Measurements from ENCODE around the gene DAAM2. TPM values are rescaled to one million over a fixed set of nuclear protein-coding genes. Genes with fewer than 3 reads are reported as not detected.
A peak's percentile ranks its signal among the peaks of the same experiment; 100 is the strongest.

Gene DAAM2
- total and polyA plus RNA-seq, 2 experiments from 2014 or later: 3.4 to 8.5 TPM

DNA sequence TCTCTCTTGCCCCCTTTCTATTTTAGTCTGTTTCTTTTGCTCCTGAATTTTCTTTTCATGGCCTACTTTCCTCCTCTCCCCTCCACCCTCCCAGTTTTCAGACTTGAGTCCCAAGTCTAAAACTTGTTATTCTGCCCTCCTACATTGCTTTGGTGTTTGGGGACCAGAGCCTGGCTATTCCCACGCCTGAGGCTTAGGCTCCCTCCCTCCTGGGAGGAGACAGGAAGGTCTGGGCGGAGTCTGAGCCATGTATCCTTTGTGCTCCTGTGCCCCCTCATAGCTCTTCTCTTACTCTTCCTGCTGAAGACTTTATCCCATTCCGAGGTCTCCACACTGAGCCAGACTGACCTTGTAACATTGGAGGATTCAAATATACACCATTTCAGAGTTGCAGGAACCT is 69.5 kb downstream of the DAAM2 start:
- Histone ChIP-seq H3K27ac (no peak overlapping the region), H3K9me3 (ENCODE audit: low read depth) (no peaks in the 10 kb centered on the region), H3K27me3 (no peaks in the 10 kb centered on the region), H3K4me3 (no peak overlapping the region), H3K36me3 (no peaks in the 10 kb centered on the region), H3K4me1 (ENCODE audit: low read depth) (no peaks in the 10 kb centered on the region)
- DNase-seq (ENCODE audit: low read depth in 1 of 2, low spot score in 1 of 2): no peak
- no peak for TF ChIP-seq CTCF (IDR thresholded peaks at IDR 0.05; ENCODE audit: low read depth, low read length)

DNA sequence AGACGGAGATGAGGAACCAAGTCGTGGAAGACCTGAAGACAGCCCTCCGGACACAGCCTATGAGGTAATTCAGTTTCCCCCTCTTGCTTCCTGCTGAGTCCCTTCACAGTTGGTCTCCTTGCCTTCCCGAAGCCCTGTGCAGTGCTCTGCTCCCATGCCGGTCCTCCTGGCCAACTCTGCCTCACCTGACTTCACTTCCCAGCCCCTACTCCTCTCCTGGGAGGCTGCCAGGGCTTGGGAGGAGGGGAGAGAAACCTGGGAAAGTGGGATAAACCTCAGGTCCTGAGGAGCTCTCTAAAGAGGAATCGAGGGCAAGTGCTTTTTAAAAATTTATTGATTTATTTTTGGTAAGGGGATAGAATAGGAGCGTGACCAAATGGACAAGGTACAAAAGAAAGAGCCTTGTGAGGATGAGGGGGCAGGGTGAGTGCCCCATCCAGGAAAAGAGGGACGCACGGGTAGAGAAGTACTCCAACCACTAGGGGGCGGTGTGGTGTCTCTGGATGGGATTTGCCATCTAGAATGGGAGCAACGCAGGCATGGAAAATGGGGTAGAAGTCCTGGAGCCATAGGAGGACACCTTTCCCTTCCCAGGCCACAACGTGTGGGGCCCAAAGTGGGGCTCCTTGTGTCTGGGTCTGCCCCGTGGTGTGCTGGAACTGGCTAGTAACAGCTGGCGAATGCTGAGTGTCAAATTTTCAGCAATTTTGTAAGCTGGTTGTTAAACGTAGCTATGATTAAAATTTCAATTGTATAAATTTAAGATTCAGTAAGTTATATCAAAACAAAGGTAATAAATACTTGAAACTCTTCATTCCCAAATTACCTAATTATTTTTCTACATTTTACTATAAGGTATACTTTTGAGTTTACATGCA is 73.1 kb downstream of the DAAM2 start:
- TF ChIP-seq CTCF (IDR thresholded peaks at IDR 0.05; ENCODE audit: low read depth, low read length): peak; percentile 82
- no peaks in the 10 kb centered on the region for H3K9me3 ChIP-seq (ENCODE audit: low read depth)
- no peaks in the 10 kb centered on the region for H3K4me1 ChIP-seq (ENCODE audit: low read depth)
- DNase-seq (ENCODE audit: low read depth in 1 of 2, low spot score in 1 of 2): peak; percentile 63 to 74
- H3K27me3 ChIP-seq: no peaks in the 10 kb centered on the region
- no peak overlapping the region for H3K27ac ChIP-seq
- H3K4me3 ChIP-seq: no peak overlapping the region
- no peaks in the 10 kb centered on the region for H3K36me3 ChIP-seq

- TF ChIP-seq CTCF (IDR thresholded peaks at IDR 0.05; ENCODE audit: low read depth, low read length): no peak
- Histone ChIP-seq H3K27ac (no peak overlapping the region), H3K9me3 (ENCODE audit: low read depth) (no peaks in the 10 kb centered on the region), H3K27me3 (no peaks in the 10 kb centered on the region), H3K4me1 (ENCODE audit: low read depth) (no peaks in the 10 kb centered on the region), H3K4me3 (no peak overlapping the region), H3K36me3 (no peaks in the 10 kb centered on the region)
- no peak for DNase-seq (ENCODE audit: low read depth in 1 of 2, low spot score in 1 of 2)
Observed at GRCh38 chr6:39867592-39867991, 75.4 kb downstream of the DAAM2 start.

- H3K27me3 ChIP-seq: no peaks in the 10 kb centered on the region
- no peak overlapping the region for H3K4me3 ChIP-seq
- no peaks in the 10 kb centered on the region for H3K4me1 ChIP-seq (ENCODE audit: low read depth)
- no peaks in the 10 kb centered on the region for H3K9me3 ChIP-seq (ENCODE audit: low read depth)
- peak; percentile 12 for TF ChIP-seq CTCF (IDR thresholded peaks at IDR 0.05; ENCODE audit: low read depth, low read length)
- no peak overlapping the region for H3K27ac ChIP-seq
- H3K36me3 ChIP-seq: no peaks in the 10 kb centered on the region
- no peak for DNase-seq (ENCODE audit: low read depth in 1 of 2, low spot score in 1 of 2)
Observed at GRCh38 chr6:39870950-39871349, 78.8 kb downstream of the DAAM2 start.

GRCh38 chr6:39873439-39873838 is 81.3 kb downstream of the DAAM2 start:
- no peaks in the 10 kb centered on the region for H3K9me3 ChIP-seq (ENCODE audit: low read depth)
- H3K36me3 ChIP-seq: no peaks in the 10 kb centered on the region
- H3K27ac ChIP-seq: no peak overlapping the region
- no peaks in the 10 kb centered on the region for H3K27me3 ChIP-seq
- no peaks in the 10 kb centered on the region for H3K4me1 ChIP-seq (ENCODE audit: low read depth)
- no peak overlapping the region for H3K4me3 ChIP-seq
- no peak for DNase-seq (ENCODE audit: low read depth in 1 of 2, low spot score in 1 of 2)
- no peak for TF ChIP-seq CTCF (IDR thresholded peaks at IDR 0.05; ENCODE audit: low read depth, low read length)
